Breast epithelium (tissue), 3 donors: ENCODE data around the gene SPTBN5.

Experiments
- CTCF ChIP-seq, 3 donors: fragments of 450-650 bp; IDR thresholded peaks; one replicate each; pipeline ENCODE4 v1.5.1; 2016 to 2017; ENCODE audit warnings: antibody characterized with exemption in 3 of 3, mild to moderate bottlenecking in 3 of 3, moderate library complexity in 3 of 3
- POLR2A ChIP-seq: fragments of 450-650 bp; IDR thresholded peaks from one replicate; pipeline ENCODE4 v1.6.1; 2016; ENCODE audit warnings: antibody characterized with exemption, mild to moderate bottlenecking, moderate library complexity

DNA sequence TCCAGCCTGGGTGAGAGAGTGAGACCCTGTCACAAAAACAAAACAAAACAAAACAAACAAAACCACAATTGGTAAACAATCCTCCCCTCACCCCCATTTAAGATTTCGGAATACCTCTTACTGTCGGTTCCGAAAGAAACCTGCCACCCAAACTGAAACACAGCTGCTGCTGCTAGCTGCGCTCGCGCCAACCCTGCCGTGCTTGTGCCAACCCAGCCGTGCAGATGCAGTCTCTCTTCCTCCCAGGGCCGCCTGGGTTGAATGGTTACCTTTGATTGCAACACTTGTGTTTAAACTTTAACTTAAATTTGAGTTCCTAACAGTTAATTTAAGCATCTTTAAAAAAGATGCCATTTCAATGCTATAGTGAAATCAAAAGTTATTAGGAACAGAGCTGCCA is 28.5 kb upstream of the SPTBN5 start:
- TF ChIP-seq CTCF (IDR thresholded peaks at IDR 0.05): no peak
- TF ChIP-seq POLR2A: no peak
